Activated CD4-positive, alpha-beta T cell treated with anti-CD3 and anti-CD28 coated beads, Interleukin-2, Interleukin-4, amounts not matched to agents 100 ng/mL and 50 ng/mL, durations not matched to agents 16 hours and 8 hours (primary cell): Measurements from ENCODE around the gene SVBP.
"Not testable (repeated sequence)": the region's sequence is repeated elsewhere in the genome, so short reads cannot be mapped to it uniquely, and the experiment has no call there.

Experiments used
- DNase-seq: peaks from one replicate; pipeline ENCODE4 v3.0.0-alpha.2; 2020; ENCODE audit warnings: low spot score

The SVBP gene

DNA sequence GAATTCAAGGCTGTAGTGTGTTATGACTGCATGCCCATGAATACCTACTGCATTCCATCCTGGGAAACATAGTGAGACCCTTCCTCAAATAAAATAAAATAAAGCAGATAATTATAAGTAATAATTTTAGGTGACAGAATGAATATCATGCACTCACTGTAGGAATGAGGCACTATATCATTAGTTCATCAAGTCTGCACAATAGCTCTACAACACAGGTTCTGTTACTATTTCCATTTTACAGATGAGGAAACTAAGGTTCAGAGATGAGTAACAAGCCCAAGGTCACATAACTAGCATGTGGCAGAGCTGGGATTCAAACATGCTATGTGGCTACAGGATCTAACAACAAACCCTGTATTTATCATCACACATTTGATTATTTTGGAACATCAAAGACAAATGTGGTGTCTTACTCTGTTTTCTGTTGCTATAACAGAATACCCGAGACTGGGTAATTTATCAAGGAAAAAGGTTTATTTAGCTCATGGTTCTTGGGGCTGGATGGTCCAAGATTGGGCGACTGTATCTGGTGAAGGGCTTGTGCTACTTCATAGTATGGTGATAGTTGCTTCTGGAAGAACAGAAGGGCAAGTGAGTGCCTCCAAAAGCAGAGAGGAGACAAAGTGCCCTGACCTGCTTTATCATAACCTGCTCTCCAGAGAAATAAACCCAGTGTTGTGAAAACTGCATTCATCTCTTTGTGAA lies 24.4 kb upstream of the SVBP start:
- DNase-seq = no peak

DNA sequence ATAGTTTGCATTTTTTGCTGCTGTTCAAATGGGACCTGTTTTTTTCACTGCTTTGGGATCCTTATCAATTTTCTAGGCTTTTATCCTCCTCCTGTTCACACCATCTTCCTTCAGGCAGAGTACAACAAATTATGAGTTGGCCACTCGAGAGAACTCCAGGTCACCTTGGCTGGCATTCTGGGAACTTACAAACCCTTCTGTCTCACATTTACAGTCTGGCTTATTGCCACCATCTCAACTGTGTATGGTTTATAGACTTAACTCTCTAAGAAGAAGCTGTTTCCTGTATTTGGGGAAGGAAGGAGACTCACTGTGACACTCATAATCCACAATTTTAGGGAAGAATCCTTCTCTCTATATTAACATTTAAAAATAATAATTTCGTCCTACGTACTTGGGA lies 23.8 kb upstream of the SVBP start:
- DNase-seq = no peak

DNA sequence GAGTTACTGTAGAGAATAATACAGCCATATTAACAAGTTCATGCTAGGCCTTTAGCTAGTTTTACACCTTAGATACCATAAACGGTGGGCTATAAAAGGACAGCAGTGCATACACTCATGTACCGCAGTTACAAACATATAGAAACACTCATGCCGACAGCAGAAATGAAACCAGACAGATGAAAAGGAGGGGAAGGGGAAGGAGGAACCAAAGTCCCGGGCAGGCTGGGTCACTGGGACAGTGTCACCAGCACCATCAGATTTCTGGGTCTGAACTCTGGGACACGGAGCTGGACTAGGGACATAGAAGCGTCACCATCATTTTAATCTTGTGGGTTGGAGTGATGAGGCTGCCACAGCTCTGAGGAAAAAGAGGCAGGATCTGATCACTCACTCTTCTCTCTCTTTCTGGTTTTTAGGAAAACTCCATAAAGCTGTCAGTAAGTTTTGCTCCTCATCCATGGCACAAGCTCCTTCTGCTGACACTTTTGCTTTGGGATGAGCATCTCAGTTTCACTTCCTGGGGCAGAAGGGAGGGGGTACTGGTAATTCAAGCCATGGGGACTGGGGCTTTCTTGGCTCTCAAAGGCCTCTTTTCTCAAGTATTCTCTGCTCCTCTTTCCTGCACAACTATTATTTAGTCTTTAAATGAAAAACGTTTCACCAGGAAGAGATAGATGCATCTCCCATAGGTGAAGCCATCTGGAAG lies 21.4 kb upstream of the SVBP start:
- no peak for DNase-seq

DNA sequence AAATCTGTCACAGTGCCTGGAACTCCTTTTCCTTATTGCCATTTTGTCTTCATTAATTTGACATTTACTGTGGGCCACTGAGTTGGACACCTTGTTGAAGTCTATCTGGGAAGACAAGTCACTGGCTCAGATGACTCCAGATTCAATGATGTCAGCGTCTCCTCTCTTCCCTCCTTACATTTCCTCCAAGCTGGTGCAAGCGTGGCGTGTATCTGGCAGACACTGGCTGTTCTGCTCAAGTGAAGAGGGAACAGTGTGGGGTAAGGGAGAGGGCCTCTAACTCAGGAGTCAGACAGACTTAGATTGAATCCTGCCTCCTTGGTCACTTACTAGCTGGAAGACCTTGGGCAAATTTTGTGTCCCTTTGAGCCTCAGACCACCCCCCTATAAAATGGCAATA lies 20.5 kb upstream of the SVBP start:
- DNase-seq = no peak

DNA sequence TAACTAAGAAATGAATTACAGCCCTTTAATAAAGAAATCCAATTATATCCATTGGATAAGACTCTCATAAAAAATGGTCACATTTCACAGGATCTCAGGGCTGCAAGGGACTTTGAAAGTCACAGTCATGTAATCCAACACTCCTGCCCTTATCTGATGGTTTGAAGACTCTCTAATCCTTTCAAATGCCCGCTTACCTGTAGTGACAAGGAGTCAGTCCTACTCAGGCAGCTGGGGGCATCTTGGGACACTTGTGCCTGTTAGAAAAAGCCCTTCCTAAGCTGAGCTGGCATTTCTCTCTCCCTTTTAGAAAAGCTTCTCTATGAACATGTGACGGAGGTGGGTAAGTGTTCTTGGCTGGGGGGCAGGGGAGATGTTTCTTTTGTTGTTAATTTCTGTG lies 18.2 kb upstream of the SVBP start:
- no peak for DNase-seq

DNA sequence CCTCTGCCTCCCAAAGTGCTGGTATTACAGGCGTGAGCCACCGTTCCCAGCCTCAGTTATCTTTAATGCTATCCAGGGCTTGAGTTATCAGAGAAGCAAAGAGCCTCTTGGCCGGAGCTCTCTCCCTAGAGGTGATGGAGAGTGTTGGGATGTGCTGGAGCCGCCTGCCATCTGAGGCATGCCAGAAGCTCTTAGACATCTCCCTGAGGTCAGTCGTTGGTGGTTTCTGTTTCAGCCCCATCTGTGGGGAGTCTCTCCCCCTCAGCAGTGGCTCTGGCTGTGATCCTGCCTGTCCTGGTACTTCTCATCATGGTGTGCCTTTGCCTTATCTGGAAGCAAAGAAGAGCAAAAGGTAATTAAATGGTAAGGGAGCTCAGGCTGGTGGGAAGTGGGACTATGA lies 17.6 kb upstream of the SVBP start:
- no peak for DNase-seq

DNA sequence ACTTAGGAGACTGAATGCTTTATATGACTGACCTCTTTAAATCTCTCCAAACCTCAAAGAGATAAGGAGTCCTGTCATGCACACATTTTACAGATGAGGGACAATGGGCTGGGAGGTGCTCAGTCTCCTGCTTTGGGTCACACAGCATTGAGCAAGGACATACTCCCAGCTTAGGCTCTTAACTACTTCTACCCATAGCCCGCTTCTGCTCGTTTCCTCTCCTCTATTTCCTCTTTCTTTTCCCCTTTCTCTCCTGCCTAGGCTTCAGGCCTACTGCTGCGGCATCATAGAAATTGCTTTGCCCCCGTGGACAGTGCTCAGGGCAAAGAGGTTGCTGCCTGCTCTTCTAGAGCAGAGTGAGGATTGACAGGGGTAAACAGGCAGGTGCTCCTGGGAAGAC lies 16.8 kb upstream of the SVBP start:
- DNase-seq = no peak

DNA sequence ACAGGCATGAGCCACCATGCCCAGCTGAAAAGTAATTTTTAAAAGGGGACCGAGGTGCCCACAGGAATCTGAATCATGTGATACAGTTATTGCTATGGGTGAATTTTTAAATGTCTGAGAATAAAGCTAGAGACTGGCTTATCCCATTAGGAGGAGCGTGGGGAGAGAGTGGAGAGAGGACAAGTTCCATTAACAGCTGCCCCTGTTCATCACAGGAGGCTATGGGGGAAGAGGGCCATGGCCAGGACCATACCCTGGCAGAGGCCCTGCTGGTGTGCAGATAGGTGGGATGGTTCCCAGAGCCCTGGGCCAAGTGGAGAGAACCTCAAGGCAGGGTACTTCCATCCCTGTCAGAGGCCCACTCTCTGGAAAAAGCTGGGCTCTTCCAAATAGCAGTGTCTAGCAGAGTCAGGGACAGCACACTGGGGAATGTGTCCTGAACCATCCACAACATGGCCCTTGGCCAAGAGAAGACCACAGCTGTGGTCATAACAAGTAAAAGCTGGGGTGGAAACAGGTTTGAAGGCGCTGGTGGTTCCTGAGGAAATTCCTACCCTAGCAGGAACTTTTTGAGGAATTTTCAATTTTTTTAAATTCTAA lies 15.5 kb upstream of the SVBP start:
- no peak for DNase-seq

DNA sequence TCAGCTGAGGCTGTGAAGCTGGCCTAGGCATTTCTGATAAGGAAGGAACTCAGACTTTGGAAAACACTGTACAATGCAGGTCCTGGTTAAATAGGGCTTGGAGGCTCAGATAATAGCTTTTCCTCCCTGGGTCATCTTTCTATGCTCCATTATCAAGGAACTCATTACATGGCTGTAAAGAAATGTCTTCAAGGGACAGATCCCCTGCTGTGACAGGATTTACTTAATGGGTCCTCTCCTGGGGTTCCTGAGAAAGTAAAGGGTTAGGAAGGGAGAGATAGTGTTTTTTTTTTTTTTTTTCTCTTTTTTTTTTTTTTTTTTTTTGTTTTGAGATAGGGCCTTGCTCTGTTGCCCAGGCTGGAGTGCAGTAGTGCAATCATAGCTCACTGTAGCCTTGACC lies 14.1 kb upstream of the SVBP start:
- DNase-seq = no peak

DNA sequence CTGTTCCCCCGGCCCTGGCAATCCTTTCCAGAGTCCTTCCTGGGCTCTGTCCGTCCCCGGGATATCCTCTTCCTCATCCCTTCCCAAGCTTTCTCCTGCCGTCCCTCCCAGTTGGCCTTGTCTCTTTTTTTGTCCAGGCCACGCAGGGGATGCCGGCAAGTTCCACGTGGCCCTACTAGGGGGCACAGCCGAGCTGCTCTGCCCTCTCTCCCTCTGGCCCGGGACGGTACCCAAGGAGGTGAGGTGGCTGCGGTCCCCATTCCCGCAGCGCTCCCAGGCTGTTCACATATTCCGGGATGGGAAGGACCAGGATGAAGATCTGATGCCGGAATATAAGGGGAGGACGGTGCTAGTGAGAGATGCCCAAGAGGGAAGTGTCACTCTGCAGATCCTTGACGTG lies 13.4 kb upstream of the SVBP start:
- no peak for DNase-seq

DNA sequence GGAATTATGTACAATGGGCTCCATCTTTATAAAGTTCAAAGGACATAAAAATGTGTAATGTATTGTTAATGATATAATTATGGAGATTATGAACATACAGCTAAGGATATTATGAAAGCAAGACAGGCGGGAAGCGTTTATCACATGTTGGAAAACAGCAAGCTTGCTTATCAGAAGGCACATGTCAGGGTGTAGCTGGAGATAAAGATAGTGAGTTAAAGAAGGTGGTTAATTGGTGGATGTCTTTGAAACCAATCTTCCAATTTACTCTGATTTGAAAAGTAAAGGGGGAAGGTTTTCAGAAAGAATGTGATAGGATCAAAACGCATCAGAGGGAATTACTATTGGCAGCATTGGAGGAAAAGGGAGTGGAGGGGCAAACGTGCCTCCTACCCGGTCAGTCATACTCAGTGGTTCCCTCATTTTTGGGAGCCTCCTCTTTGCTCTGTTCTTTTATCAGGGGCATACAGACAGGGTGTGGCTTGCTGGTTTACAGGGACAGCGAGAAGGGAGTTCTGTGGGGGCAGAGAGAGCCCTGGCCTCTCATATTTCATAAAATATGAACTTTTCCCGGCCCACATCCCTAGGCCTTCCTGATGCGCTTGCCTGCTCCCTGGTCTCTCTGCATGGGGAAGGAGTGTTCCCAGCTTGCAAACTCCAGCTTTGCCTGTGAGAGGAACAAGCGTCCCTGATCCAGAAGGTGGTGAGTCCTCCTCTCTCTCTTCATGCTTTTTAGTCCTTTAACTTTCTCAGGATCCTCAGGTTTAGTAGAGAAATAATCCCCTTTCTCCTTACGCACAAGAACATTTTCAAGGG lies 8.0 kb upstream of the SVBP start:
- DNase-seq = no peak

DNA sequence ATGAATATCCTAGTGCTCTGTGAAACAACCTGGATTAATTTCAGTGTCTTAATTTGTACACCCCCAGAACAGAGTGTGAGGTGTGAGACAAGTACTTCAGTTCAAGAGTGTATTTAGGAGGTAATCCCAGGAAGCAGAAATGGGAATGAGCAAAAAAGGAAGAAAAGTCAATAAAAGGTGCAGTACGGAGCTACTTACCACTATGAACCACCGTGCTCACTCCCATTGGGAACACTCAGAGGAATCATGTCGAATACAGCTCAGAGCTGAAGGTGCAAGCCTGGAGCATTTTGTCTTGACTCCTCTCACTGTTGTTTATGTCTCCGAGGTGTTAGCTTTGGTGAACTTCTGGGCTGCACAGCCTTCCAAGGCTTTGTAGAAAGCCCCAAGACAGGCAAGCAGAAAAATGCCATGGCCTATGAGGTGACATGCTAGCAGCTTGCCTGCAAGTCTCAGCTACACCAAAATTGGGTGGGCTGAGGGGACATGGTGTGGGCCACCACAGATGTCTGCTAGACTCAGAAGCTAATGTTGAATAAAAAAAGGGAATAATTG lies 7.4 kb upstream of the SVBP start:
- DNase-seq = no peak

DNA sequence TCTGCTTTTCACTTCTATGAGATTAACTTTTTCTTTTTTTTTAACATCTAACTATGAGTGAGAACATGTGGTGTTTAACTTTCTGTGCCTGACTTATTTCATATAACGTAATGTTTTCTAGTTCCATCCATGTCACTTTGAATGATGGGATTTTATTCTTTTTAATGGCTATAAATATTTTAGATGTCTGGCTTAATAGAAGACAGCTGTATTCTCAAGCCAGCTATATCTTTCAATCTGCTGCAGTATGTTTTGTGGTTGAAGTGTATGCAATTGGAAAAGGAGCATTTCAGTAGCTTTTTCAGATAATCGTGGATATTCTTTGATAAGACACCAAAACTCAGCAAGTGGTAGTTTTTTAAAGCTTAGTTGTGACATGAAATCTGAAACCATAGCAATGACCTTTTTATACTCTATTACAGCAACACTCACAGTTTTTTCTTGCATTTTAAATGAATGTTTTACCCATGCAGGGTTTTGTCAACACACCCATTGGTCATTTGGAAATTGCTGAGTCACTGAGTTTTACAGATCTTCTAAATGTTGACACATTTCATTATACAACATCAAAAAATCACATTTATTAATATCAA lies 5.7 kb upstream of the SVBP start:
- DNase-seq = no peak

DNA sequence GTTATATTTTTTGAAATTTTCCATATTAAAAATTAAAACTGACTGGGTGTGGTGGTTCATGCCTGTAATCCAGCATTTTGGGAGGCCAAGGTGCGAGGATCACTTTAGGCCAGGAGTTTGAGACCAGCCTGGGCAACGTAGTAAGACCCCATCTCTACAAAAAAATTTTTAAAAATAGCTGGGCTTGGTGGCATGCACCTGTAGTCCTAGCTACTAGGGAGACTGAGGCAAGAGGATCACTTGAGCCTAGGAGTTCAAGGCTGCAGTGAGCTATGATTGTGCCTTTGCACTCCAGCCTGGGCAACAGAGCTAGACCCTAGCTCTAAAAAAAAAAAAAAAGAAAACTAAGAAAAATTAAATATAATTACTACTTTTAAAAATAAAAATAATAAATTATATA lies 4.5 kb upstream of the SVBP start:
- DNase-seq = no peak

DNA sequence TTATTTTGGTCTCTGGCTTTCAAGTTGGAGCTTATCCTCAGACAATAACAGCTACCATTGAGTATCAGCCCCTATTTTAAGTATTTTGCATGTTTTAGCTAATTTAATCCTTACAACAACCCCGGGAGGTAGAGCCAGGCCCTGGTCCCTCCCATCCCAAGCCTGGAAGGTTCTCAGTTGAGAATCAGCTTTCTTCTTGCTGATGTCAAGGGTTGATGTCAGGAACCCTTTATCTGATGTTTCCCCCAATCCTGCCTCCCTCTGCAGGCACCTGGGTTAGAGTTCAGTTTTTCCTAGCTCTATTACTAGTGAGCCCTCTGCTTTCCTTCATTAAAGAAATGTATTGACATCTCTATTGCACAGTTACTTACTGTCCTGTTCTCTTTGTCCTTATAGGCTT lies 3.6 kb upstream of the SVBP start:
- no peak for DNase-seq

DNA sequence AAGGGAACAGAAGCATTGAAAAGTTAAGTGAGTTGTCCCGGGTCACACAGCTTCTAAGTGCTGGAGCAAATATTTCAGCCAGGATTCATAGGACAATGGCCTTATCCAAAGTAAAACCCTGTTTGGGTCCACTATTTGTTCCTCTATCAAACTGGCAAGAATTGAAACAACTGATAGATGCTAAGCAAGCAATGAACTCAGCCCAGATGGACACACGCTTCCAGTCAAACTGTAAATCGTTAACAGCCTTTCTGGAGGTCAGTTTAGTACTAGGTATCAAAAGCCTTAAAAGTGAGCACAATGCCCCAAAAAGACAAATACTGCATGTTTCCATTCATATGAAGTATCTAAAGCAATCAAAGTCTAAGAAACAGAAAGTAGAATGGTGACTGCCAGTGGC lies 779 bp upstream of the SVBP start:
- DNase-seq = no peak

DNA sequence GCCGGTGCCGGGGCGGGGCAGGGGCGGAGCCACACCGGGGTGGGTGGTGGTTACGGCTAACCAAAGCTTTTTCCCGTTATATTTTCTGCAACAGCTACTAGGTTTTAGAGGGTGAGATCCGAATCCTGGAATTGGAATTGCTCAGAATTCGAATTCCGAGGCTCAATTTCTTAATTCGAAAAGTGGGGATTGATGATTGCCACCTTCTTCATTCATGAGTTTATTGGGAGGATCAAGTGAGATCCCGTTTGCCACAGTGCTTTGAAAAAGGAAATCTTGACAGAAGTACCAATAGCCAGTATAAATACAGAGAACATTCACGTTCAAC lies 207 bp upstream of the SVBP start:
- no peak for DNase-seq

DNA sequence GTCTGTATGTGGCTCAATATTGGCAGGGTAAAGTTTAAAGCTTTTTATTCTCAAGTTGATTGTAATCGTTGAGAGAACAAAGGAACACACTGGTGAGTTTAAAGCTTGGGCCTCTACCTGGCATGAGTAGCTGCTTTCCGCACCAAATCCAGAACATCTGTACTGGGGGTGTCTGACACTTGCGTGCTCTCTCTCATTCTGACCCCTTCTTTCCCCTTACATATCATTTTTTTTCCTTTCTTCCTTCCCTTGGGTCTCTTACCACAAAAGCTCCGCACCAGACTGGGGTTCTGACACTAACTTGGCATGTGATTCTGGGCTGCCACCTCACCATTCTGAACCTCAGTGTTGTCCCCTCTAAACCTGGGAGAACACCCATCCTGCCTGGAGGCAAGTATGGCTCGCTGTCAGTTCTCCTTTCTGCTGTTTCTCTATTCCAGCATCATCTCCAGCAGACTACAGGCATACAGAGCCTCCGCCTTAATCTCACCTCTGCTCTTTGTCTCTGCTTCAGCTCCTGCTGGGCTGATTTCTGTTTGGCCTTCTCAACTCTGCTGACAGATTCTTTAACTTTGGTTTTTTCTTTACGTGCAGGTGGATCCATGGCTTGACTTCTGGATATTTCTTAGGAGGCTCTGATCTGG lies 1.1 kb downstream of the SVBP start:
- no peak for DNase-seq

DNA sequence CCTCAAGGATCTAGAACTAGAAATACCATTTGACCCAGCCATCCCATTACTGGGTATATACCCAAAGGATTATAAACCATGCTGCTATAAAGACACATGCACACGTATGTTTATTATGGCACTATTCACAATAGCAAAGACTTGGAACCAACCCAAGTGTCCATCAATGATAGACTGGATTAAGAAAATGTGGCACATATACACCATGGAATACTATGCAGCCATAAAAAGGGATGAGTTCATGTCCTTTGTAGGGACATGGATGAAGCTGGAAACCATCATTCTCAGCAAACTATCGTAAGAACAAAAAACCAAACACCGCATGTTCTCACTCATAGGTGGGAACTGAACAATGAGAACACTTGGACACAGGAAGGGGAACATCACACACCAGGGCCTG lies 2.4 kb downstream of the SVBP start:
- DNase-seq = not testable (repeated sequence)

DNA sequence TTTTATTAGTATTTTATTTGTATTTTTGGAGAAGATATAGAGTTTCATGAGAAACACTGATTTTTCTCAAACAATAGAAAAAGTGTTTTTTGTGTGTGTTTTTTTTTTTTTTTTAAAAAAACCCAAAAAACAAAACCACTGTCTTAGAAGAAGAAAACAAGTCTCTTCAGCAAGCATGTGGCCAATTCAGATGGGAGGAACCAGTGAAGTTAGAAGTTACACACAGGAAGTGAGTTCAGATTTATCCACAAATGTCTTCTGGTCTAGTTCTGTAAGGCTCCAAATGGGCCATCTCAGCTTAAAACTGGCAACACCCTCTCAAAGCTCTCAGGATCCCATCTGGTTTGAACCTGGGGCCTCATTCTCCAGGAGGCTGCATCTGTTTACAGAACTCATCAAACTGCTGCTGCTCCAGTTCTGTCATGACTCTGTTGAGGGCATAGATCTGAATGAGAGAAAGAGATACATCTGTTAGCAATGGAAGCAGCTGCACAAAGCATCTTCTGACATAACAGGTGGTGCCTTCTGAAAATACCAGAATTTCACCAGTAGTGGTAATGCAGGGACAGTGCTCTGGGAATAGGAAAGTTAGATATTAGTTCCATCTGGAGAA lies 10.0 kb downstream of the SVBP start:
- DNase-seq = no peak

DNA sequence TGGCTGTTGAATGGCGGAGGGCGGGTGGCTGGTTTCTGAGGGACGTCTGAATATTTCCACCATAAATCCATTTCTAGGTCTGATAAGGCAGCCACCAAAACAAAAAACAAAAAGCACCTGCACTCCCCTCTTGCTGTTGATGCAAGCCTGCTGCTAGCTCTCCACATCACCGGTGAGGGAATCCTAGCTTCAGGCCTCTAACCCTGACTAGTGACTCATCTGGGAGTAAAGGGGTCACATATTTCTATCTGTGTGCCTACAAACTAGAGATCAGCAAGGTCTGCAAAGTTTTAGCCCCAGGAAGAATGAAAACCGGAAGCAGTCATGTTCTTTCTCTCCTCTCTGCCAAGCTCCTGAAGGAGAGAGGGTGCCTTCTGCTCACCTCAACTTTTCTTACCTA lies 10.6 kb downstream of the SVBP start:
- no peak for DNase-seq
